HG03025 (cell line): ENCODE results near the gene DTHD1.

ENCODE experiments used
- ATAC-seq: cut with Tn5 transposase; IDR thresholded peaks from one replicate; pipeline ENCODE4 v1.9.1; 2021; ENCODE audit warnings: mild to moderate bottlenecking, moderate library complexity; ENCODE audit not compliant: unreplicated experiment, low FRiP score

The DTHD1 gene

DNA sequence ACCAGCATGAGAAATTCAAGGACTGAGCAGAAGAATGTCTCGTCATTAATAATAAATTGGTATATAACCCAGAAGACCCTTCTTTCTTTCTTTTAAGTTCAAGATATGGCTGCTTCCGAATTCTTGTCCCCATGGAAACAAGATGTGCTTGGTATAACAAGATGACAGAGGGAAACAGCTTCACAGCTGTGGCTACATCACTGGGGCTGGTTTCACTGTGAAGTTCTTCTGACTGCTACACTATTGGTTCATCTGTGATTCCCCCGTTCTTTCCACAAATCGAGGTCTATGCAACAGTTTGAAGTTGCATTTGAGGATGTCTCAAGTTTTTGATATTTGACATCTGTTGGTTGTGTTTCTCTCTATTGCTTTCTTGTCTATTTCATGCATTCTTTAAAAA lies 12.3 kb upstream of the DTHD1 start:
- no peak for ATAC-seq

DNA sequence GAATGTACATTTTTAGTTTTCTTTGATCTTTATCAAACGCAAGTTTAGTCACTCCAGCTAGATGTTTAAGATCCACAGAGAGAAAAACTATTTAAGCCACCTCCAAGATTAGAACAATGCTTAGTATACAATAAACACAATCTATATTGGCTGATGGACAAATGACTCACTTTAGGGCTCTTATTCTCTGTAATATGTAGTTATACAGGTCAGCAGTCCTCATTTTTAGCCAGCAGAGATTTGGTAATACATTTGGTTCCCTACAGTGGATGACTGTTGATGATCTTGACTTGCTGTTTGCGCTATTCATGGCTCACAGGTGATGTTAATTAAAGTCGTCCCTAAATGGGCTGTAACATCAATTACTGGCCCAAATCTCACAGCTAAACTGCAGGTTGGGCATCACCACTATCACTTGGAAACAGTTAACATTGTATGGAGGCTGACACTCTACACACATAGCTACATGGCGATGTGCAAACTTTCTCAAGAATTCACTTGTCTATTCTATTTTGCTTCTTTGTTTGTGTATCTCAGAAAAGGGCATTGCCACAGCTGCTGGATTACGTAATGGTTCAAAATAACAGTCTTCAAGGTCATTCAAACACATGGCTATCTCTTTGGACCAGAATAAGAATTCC lies 11.8 kb upstream of the DTHD1 start:
- no peak for ATAC-seq

DNA sequence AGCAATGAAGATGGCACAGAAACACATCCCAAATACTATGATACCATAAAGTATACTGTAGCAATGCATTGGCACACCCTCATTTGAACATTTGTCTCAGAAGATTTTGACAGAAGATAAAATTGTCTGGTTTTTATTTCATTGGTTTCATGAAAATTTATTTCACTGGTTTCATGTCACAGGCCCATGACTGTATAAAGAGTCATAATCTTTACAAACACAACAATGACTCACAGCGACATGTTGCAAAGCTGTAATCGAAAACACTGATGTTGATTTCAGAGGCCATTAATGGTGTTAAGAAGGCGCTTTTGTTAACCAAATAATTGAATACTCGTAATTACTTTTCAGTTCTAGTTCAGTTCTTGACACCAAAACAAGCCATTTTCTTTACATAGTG lies 8.1 kb upstream of the DTHD1 start:
- ATAC-seq: no peak

DNA sequence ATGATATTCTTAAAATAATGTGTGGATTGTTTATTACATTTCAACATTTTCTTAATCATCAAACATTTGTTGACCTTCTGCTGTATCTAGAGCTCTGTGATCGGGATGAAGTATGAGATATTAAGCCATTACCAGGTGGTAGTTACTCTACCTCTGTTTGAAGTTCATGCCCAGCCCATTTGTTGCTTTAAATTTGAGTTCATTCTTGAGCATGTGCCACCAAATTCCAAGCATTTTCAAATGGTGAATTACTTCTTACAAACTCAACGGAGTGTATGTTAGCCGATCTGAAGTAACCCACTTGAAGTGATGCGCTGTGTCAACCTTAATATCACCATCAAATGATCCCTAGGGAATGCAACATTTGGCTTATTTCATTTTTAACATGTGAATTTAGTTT lies 7.3 kb upstream of the DTHD1 start:
- no peak for ATAC-seq

DNA sequence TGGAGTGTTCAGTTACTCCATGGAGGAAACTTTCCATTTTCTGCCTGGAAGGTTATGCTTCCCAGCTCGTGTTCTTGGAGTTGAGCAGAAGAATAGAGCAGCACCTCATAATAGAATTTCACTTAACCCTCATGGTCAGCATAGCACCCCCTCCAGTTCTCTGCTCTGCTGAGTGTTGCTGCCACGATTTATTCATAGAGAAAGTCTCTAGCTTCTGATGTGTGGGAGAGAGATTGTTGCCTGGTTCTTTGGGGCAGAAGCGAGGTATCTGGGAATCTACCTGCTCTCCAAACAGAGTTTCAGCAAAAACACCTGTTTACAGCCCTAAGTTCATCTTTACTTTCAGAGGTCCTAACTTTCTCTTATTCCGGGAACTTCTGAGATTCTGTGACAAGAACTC lies 3.9 kb upstream of the DTHD1 start:
- no peak for ATAC-seq

DNA sequence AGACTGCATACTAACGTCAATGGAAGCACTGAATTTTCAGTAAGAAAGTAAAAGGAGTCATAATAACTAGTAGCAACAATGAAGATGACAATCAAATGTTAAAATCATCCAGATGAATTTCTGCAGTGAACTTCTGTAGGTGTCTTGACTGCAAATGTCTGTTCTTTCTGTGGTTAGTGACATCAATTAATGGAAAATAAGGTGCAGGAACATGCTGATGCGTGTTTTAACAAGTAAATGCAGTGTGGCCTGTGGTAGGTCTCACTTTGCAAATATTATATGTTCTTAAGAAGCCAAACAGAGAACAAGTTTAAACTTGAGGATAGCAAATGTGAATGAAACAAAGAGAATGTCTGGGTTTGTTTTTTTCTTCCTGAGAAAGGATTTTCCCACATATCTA lies 2.6 kb upstream of the DTHD1 start:
- ATAC-seq: no peak

DNA sequence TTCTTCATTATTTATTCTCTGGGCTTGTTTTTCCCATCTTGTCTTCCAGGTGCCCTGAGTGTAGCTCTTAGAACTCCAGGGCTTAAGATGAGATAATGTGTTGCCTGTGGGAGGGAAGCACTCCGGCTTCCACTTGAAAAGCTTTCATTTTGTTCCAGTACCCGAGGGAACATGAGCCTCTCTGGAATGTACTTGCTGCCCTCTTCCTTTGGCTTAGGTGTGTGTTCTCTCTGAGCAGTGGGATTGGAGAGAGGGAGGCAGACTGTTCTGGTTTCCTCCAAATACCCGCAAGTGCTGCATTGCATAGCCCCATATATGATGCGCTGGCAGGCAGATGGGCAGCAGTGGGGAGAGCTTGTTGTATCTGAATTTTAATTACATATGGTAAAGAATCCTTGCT lies 861 bp upstream of the DTHD1 start:
- ATAC-seq: no peak

DNA sequence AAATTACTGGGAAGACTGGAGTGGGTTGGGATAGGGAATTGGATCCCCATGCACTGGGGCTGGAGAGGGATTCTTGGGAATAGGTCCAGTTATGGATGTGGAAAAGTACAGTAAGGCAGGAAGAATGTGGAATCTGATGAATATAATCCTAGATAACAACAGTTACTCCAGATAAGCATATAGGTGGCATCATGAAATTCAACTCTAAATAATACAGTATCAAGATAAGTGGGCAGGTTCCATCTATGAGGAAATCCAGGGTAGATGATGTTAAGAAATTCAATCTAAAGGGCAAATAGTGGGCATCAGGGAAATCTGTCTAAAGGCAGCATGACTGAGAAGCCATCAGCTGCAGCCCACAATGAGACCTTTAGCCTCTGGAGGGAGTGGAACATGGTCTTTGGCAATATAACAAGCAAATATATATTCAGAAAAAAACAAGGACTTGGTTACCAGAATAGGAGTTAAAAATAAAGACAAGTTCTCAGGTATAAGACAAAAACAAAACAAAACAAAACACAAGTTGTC lies 1.2 kb downstream of the DTHD1 start:
- no peak for ATAC-seq

DNA sequence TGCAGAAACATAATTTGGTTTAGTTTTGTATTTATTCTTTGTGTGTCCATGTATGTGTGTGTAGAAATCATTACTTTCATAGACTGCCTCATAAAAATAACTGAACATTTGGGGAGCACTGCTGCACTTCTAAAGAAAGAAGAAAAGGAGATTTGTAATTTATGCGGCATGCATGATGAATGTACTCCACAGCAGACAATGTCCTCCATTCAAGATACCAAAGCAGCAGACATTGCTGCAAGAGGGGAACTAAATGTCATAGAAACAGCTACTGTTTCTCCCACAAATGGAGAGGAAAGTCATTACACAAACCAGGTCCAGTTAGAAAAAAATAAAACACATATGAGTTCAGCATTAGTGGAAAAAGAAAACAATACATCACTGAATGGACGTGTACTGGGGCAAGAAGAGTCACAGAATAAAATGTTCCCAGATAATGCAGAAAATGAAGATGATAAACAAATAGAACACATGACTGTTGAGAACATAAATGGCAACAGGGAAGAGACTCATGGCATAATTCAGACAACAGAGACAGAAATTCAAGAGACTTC lies 2.6 kb downstream of the DTHD1 start:
- ATAC-seq: no peak

DNA sequence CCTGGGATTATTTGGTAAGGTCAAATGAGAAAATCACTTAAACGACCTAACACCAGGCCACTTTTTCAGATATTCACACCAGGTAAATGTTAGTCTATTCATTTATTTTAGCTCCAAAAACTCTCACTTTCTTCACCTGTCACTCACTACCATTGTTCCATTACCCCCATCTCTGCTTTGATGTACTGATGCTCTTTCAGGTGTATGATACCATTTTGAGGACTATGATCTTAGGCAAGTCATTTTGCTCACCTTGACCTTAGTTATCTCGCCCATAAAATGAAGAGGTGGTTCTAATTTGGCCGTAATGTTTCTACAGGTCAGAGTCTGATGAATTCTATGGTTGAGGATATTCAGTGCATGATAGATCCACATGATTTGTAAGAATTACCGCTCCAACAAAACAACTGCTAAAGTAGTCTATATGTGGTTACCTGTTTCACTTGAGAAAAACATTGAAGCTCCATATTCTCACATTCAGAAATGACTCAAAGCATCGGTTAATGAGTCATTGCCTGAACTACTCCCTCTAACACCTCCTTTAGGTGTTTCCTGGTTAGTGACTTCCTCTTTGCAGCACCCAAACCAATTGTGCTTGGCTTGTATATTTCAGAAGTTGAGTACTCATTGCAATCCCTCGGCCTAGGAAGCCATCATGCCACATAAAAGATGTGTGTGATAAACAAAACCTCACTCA lies 4.5 kb downstream of the DTHD1 start:
- ATAC-seq: peak; percentile 98

DNA sequence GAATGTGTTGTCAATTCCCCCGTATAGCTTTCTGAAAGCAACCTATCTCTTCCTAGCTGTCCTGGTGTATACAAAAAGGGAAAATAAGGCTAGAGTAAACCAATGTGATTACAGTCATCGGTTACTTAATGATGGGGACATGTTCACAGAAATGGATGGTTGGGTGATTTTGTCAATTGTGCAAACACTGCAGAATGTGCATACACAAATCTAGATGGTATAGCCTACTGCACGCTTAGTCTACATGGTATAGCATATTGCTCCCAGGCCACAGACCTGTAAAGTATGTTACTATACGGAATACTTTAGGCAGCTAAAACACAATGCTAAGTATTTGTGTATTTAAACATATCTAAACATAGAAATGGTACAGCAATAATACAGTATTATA lies 5.1 kb downstream of the DTHD1 start:
- ATAC-seq: no peak

DNA sequence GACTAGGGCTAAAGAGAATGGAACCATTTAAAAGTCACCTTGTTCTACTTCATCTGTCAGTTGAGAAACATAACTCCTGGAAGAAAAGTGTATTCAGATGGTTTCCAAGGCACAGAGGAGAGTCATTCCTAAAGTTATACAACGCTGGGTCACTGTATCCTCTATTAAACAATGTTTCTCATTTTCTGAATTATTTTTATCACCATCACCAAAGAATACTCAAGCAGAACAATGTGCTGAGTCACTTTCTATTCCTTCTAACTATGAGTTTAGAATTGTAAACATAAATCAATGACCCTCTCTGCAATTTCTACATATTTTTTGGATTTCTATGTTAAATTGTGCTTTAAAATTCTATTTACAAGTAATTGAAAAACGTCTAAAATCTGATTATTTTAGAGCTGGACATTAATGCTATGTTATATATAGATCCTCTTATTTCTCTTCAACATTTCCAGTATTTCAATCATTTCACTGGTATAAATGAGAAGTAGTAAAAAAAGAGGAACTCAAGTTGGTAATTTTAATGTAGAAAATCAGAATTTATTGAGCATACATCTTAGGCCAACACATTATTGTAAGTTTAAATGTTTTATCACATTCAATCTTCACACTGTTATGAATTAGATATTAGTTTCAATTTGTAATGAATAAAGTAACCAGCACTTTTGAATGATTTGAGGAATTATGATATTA lies 7.5 kb downstream of the DTHD1 start:
- no peak for ATAC-seq

DNA sequence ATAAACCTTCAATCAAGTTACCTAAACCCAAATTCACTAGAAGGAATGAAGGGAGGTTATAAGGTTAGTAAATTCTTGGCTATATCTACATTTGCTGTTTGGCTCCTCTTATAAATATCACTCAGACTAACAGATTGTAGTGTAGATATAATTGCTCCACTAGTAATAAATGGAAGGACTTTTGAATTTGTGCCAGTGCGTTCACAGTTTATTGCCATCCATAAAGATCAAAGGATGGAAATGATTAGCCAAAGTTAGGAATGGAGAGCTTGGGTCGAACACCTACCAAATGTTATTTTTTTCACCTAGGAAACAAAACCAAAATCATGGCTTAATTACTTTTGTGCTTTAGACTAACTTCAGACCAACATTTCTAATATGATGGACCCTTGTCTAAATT lies 9.2 kb downstream of the DTHD1 start:
- no peak for ATAC-seq

DNA sequence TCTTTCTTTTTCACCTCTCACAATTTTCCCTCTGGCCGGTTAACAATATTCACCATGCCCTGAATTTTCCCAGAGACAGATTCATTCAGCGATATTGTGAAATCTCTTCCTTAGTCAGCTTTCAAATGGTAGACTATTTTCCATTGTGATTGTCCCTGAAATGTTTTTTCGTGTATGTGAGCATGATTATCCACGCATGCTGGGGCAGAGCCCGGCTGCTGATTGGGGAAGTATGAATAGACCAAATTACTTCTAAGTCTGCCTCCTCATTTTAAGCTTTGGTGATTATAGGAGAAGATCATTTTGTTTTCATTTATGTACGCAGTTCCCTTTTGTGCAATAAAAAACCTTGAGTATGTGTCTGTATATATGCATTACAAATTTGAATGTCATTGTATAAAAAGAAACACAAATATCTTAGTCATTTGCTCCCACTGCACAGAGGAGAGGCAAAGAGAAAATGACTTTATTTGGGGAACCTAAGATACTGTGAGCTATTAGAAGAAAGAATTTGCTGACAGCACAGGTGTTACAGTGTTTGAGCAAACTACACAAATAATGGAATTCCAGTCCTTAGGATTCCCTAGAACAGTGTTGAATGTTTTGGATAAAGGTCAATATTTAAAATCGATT lies 11.3 kb downstream of the DTHD1 start:
- ATAC-seq: no peak

DNA sequence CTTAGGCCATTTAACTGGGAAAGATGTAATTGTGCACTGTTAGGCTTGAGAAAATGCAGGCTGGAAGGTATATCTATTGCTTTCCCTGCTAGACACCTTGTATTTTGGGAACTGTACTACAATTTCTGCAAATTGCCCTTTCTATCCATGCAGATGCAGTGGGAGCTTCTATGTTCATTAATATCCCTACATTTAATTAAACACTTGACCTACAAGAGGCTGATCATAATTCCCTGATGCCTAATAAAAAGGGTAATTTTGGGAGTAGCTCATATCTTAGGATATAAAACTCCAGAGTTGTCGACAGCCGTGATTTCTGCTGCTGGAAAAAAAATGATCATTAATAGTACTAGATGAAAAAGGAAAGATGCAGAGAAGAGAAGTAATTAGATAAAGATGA lies 19.7 kb downstream of the DTHD1 start:
- ATAC-seq: no peak

DNA sequence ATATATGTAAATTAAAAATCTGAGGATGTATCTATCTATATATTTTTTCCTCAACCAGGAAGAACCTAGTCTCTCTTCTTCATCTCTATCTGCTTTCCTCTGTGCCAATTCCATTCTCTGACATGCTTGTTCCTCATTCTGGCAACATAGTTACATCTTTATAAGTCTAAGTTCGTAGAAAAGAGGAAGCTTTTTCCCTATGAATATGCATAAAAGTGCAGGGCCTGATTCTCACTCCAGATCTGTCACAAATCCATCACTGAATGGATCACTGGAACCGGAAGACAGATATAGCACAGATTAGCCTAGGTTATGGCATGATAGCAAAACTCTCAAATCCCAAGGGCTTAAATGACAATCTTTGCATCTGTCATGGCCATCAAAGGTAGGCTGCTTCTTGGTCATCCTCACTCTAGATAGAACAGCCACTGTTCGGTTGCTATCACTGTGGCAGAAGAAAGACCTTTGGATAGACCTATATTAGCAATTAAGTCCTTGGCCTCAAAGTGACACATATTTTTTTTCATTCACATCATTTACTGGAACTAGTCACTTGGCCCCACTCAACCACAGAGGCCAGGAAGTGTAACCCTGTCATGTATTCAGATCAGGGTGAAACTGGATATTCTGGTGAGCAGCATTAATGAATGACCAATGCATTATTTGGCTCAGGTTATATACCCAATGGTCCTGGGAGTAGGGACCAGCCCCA lies 22.2 kb downstream of the DTHD1 start:
- ATAC-seq: no peak

DNA sequence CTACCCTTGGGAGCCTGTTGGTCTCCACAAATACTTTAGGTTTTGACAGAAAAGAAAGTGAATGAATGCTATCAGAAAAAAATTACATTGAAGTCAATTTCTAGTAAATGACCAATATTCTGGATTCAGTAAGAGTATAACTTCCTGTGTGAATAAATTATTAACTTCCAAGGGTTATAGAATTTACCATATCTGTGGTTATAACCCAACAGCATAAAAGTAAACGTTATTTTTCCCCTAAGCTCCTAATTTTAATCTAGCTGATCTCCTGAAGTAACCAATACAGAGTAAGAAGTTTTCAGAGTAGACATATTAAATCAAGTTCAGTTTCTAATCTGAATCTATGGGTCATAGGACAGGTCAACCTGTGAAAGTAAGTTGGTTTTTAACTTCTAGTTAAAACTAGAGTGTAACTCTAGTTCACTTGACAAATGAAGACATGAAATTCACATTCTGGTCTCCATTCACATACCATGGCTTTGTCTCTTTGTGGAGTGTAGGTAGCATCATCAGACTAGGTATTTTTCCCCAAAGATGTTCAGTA lies 22.8 kb downstream of the DTHD1 start:
- no peak for ATAC-seq

DNA sequence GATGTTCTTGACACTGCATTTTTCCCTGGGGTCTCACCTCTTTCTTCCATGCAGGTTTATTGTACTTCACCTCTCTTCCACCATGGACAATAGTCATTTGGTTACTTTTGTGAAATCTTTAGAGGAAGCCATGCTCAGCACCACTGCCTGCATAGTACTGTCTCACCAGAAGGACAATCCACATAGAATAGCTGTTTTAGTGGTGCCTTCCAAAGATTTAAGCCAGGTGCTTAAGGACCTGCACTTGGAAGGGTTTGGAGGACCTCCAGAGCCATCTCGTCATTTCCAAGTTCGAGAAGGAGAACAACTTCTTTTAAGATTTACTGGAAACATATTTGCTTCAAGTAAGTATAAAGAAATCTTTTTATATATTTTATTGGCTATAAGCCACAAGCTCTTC lies 26.7 kb downstream of the DTHD1 start:
- ATAC-seq: no peak

DNA sequence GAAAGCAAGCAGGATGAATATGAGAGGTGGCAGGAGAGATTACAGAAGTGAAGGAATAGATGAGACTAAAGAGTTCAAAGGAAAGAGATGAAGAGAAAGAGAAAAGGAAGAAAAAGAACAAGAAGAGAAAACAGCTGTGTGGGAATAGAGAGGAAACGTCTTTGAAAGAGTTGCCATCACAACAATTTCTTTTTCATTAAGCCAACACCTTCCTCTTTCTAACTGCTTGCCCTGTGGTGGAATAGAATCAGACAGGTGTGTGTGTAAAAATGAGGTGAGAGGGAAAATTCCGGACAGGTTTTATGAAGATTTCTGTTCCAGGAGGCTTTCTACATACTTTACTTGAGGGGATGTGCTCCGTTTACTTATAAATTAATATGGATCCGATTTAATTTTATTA lies 28.8 kb downstream of the DTHD1 start:
- no peak for ATAC-seq

DNA sequence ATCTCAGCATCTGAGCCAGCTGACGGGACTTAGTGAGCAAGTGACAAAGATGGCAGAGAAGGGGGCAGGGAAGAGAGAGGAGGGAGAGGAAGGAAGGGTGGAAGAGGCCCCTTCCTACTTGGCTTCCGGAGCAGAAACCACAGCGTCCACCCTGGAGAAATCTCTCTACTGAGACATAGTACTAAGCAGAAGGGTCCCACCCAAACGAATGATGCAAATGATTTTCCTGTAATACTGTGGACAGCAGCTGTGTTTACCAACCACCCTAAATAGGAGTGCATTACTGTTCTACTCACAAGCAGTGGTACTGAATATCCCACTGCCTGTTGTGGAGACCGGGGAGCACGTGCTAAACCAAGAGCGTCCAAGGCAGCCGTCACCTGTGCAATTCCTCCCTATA lies 29.4 kb downstream of the DTHD1 start:
- peak; percentile 93 for ATAC-seq
